ENCODE data around the gene GUCA2B.

GUCA2B gene

DNA sequence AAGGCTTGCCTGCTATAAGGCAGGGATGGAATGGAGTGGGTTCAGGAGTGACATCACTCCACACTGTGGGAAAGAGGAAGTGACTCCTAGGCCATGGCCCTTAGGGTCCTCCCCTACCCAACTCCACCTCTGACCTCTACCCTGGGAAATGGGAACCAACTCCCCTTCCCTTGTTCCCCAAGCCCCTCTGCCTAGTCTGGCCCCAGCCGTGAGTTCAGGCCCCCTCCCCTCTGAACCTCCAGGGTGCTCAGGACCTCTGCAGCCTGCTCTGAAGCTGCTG is 15.1 kb downstream of the GUCA2B start:
- DNase-seq (ENCODE audit: low read depth) = no peak

DNA sequence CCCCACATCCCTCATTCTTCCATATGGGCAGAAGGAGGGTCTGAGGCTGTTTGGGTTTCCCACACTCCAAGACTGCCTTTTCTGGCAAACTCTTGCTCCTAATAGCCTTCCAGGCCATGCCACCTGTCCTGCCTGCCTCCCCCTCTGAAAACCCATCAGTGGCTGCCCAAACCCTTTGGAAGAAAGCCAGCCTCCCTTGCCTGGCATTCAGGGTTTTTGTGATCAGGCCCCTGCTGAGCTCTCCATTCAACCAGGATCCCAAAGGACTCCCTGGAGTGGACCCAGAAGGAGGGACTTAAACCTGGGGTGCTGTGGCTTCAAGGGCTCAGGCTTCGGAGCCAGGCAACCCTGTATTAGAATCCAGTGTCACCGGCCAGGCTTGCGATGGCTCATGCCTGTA is 15.6 kb downstream of the GUCA2B start:
- DNase-seq (ENCODE audit: low read depth) = no peak

DNA sequence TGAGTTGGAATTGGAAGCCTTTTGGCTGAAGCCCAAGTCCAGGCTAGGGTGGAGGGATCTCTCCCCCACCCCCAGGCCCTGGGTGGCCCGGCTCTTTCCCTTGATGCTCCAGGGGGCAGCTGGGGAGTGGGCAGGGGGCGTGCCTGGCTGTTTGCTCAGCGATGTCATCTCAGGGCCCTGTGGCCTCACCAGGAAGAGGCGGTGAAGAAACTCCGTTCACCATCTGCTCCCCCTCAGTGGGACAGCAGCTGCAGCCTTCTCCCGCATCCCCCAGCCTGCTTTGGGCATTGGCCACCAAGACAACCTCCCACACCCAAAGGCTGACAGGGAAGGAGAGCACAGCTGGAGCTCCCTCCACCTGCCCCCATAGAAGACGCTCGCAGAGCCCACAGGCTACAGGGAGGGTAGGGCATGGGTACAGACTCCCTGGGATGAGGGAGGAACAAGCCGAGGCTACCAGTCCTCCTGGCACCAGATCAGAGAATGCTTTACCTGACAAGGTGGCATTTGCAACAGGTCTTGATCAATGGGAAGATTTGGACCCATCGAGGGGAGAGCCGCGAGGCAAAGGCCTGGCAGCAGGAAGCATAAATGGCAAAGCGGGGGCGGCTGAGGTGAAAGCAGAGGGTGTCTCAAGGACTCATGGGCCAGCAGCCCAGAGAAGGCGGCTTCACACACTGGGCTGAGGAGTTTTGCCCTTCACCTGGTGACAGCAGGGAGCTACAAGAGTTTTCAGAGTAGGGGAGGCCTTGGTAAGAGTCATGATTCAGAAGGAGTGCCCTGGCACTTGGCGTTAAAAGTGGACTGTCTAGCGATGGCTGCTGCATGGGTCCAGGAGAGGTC is 17.8 kb downstream of the GUCA2B start:
- DNase-seq (ENCODE audit: low read depth) = no peak

DNA sequence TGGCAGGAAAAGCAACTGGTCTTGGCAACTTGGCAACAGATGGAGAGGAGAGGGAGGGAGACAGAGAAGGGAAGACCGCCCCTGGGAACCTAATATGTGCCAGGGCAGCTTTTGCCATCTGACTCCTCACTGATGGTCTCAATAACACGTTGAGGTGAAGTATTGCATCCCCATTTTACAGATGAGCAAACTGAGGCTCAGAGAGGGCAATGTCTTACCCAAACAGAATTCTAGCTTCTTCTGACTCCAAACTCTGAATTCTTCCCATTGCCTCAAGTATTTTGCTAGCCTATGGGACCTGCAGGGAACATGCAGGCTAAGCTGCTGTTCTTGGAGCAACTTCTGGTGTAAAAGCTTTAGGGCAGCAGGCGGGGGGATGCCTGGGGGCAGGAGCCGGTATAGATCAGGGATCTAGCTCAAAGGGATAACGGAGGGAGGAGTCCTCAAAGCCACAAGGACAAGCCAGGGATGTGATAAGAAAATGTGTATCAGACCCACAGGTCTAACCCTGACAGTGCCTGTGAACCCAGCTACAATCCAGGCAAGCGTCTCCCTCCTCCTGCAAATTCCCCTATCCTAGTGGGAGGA is 18.6 kb downstream of the GUCA2B start:
- no peak for DNase-seq (ENCODE audit: low read depth)

DNA sequence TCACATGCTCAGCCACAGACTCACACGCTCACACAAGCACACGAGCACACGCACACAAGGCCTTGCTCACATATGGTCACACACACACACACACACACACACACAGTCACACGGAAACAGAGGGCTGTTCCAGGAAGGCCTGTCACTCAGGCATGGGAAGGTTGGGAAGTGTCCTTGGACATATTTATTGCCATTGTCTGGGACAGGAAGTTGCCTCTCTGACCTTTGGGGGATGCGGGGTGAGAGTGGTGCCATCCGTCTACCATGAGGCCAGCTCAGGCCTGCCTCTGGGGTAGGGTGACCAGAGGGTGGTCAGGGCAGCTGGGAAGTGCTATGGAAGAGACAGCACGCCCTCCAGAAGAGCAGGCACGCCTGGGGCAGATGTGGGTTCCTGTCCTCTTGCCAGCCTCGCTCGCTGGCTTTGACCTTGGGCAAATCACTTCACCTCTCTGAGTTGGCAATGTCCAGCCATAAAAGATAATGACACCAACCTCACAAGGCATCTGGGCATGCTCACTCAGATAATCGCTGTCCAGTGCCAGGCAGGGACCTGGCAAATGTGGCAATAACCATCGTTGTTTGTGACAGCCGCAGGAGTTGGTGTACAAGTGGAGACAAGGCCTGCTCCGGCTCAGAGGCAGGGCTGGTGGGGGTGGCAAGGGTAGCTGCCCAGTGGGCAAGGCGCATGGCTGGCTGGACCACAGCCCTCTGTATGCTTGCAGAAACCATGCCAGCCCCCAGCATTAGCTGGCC is 19.3 kb downstream of the GUCA2B start:
- DNase-seq (ENCODE audit: low read depth) = no peak

DNA sequence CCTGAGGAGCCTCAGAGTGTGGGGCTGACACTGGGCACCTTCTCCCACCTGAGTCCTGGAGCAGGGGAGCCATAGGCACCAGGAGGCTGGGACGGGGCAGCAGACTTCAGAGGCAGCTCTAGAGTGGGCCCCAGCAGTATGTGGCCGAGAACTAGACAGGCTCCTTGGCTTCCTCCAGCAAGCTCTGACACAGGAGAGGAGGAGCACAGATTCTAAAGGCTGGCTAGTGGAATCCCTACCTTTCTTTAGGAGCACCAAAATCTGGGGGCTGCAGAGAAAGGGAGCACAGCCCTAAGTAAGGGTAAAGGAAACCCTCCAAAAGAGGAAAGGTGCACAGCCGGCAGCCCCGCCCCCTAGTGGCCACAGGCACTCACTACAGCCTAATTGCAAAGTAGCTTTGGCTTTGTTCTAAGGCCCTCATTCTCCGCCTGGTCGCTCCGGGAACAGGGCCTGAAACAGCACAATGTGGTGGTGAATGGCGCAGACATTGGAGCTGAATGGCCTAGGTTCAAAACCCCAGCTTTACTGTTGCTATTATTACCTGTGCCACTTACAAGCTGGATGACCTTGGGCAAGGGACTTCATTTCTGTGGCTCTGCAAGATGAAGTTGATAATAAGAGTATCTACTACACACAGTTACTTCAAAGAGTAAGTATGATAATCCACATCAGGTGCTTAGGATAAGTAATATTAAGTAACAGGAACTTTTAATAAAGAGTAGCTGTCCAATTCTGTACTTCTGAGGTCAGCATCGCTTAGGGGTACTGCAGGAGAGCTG is 20.1 kb downstream of the GUCA2B start:
- DNase-seq (ENCODE audit: low read depth) = peak; percentile 55

DNA sequence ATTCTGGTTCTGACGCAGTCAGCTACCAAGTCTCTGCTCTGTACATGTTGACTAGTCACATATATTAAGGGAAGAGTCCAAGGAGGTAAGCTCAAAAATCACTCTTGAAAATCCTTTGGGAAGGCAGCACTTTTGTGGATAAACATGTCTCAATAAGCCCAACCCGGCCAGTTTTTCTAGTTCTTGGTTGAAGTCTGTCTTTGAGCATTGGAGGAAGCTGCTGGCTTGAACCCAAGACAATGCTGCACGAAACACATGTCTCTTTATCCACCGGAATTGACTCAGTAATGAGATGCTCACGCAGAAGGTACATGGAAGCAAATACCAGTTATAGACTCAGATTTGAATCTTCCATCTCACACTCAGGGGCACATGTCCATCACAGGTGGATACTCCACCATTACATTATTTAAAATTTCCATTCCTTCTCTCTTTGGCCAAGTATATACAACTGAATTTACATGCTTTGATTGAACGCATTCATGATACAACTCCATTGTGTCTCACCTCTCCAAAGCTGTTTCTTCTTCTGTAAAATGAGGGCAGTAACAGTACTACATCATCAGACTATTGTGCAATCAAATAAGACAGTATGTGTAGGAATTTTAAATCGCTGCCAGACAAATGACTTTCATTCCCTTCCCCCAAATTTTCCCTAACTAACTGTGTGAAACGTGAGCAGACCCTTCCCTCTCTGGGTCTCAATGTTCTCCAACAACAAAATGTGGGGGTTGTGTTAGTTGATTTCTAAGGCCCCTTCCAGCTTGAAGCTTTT is 20.9 kb downstream of the GUCA2B start:
- DNase-seq (ENCODE audit: low read depth) = no peak

DNA sequence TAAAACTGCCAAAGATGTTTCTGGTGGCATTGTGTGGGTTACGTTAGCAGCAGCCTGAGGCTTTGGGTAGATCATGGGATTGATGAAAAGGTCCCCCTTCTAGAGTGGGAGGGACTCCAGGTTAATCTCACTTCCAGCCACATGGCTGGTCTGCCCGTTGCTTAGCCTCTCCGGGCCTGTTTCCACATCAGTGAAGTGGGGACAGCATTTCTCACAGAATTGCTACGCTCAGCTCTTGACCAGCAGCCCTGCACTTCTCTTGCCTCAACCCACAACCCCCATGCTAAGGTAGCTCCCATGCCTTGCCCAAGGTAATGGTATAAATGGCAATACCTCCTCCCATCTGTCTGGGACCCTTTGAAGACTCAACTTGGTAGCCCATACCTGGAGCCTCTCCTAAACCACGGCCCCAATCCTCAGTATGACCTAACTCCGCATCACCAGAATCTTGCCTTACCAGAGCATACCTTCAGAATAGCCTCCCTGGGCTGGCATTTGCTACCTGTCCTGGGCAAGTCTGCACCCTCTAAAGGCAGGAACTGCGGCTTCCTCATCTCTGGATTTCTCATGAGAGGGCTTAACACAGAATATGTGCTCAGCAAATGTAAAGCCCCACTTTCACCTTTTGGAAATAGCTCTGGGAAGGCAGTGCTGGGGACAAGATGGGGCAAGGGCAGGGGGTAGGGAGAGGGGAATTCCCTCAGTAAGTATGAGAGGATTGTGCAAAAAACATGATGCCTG is 22.3 kb downstream of the GUCA2B start:
- no peak for DNase-seq (ENCODE audit: low read depth)

DNA sequence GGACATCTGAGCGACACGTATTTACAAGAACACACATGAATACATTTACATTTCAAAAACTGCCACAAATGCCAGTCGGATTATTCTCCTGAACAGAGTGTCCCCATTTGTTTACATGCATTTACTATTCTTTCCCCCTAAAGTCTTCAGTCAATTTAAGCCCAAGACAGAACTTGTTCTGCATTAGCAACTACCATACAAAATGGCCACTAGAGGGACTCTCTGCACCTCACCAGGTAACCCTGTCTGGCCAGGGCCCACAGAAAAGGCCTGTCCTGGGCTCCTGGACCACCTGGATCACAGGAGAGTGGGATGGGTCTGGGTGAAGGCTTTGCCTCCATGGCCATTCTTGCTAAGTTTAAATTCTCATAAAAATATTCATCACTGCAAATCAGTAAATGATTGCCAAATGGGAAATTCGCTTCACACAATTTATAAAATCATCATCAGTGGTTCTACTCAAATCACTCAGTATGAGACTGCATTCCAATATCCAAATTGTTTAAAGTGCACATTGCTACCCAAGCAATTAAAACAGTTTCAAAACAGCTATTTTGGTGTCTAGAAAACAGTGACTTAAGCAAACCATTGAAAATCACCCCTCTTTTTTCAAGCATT is 23.8 kb downstream of the GUCA2B start:
- no peak for DNase-seq (ENCODE audit: low read depth)

DNA sequence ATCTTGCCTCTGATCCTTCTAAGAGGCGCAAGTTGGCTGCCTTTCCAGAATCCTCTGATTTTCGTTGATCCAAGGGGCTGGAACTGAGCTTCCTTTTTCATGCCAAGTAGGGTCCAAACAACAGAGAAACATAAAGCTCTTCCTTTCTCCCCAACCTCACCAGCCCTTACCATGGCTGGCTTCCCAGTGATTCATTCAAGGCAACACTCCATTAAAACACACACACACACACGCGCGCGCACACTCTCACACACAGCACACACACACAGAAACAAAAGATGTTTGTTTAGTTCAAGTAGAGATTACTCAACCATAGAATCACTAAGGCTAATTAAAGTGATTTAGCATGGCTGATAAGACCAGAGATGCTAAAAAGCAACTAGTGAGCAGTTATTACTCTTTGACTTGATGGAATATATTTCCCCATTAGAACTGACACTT is 24.4 kb downstream of the GUCA2B start:
- no peak for DNase-seq (ENCODE audit: low read depth)

DNA sequence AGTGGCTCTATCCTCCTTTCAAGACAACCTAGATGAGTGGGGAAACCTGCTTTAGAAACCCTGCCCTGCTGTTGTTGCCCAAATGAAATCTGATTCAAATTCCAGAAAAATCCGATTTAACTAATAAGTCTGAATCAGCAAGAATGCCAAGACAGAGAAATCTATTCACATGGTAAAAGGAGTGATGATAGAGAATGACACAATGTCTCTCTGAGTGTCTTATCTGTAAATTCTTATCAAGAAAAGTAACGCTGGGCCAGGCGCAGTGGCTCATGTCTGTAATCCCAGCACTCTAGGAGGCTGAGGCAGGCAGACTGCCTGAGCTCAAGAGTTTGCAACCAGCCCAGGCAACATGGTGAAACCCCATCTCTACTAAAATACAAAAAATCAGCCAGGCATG is 25.0 kb downstream of the GUCA2B start:
- no peak for DNase-seq (ENCODE audit: low read depth)

DNA sequence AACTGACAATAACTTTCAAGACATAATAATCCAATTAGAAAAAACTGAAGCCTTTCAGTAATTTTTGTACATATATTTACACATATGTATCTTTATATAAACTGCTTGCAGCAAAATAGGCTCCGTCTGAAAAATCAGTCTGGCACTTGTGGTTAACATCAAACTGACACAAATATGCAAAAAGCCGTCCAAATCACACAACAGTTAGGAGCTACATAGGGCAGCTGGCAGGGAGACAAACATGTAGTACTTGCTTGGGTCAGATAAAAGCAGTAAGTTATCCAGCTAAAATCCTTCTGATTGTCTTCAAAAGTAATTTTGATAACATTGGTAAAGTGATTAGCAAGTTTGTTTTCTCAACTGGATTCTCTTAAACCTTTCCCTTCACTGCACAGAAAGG is 26.1 kb downstream of the GUCA2B start:
- DNase-seq (ENCODE audit: low read depth) = no peak

DNA sequence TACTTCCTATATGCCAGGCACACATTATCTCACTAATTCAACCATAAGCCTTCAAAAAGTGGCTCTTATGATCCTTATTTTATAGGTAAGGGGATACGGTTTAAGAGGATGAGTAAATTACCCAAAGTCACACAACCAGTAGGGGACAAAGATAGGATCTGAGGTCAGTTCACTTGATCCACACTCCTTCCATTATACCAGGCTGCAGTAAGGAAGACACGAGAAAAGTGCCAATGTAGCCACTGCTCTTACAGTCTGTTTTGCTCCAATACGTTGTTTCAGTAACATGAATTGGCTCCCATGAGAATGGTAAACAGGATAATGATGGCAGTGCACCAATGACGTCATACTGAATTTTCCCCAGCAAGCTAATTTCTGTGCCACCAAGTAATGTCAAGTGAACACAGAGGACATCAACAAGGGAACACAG is 26.7 kb downstream of the GUCA2B start:
- no peak for DNase-seq (ENCODE audit: low read depth)

DNA sequence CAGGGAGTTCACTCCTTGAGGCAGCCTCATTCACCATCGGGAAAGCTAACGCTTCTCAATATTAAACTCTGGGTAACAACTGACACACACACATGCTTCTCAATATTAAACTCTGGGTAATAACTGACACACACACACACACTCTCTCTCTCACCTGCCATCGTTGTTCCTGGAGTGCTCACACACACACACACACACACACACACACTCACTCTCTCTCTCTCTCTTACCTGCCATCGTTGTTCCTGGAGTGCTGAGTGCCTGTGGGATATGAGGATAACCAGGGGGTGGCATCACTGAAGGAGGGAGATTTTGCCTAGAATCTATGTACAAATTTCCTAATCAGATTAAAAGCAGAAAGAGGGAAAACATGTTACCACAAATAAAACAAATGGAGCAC is 28.5 kb downstream of the GUCA2B start:
- DNase-seq (ENCODE audit: low read depth) = no peak

DNA sequence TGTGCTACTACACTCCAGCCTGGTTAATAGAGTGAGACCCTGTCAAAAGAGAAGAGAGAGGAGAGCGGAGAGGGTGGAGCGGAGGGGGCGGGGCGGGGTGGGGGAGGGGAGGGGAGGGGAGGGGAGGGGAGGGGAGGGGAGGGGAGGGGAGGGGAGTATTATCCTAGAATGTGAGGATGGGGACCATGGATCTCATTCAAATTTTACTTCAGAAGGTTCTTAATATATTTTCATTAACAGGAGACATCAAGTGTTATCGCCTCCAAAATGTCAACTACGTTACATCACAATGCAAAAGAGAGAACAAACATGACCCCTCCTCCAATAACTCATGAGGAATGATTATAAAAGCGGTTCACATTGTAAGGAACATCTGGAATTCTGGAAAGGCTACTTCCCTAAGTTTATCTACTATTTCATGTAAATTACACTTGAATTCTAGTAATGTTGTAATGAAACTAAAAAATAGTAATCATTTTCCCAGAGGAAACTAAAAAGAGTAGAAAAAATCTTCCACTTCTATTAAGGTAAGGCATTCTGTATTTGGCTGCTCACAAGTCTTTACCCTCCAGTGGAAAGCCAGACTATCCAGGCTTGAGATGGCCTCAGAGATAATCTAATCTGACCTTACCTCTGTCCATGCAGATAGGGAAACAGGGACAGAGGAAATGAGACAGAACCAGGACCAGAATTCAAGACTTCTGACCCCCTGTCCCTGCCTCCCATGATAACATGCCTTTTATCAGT is 30.2 kb downstream of the GUCA2B start:
- DNase-seq (ENCODE audit: low read depth) = no peak

DNA sequence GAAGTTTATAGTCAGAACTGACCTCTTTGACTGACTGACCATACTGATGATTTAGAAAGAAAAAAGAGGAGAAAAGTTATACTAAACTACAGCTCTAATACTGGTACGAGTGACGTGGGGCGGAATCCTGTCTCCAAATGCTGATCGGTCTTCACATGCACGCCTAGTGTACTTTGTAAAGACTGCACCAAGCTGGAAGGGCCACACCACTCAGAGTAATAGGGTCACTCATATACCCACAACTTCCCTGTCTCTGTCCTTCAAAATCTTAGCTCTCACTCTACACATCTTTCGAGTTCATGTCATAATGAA is 30.7 kb downstream of the GUCA2B start:
- no peak for DNase-seq (ENCODE audit: low read depth)

DNA sequence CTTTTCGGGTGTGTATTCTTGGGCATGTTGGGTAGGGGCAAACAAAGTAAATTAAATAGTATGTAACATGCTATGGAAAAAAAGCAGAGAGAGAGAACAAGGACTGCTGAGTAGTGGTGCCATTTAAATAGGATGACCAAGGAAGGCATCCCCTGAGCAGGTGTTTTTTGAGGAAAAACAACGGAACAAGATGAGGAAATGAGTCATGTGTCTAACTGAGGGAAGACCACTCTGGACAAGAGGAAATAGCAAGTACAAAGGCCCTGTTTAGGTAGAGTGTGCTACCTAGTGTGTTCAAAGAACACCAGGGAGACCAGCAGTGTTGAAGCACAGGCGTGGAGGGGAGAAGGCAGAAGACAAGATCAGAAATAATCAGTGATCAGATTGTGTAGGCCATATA is 31.4 kb downstream of the GUCA2B start:
- DNase-seq (ENCODE audit: low read depth) = no peak

DNA sequence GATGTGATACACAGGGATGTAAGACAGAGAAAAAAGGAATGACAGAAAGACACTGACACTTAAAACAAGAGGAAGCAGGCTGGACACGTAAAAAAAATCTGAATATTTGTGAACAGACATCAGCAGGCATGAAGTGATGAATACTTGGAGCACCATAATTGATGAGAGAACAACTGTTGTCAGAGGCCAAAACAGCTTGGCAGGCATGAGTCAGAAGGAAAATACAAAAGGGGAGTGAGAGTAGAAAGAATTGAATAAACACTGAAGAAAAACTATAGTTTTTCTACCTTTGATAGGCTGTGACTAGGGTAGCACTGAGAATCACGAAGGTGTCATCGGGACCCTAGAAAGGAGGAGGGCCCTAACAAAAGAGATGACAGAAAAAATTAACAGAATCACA is 32.9 kb downstream of the GUCA2B start:
- DNase-seq (ENCODE audit: low read depth) = no peak

DNA sequence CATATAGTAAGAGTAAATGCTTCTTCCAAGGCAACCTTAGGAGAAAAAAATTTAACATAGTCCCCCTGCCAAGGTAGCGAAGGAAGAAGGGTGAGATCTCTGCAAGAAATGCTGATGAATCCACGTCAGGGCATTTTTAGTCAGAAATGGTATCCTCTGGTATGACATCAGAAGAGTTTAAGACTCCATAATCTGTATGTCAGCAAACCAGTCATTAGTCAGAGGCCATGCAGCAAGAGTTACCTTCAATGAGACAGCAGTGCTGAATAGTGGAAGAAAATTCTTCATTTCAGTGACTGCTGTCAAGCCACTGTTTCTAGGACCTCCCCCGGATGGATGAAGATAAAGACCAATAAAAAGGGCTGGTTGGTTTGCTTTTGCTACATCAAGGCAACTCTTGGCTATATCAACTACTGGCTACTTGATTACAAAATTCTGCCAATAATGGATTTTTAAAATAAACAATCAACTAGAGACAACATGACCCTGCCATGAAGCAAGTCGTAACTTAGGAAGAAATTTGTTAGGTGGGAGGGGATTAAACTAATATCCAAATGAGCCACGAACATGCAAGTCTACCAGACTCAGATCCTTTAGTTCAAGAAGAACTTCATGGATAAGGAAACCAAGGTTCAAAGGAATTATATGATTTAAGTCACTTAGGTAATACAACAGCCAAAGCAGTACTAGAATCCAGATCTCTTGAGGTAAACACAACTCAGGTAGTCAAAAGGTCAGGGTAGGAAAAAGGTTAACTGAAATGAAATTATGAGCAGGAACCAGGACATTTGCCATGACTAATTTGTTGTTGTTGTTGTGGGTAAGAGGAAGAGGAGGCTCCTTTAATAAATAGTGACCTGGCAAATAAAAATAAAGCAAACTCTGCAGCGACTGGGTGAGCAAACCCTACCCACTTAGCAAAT is 37.0 kb downstream of the GUCA2B start:
- no peak for DNase-seq (ENCODE audit: low read depth)
